Uterus (tissue), 2 donors: ENCODE data around the gene TAGLN2.

ENCODE experiments used
- POLR2A ChIP-seq, 2 donors: fragments of 450-650 bp; IDR thresholded peaks; one replicate each; pipeline ENCODE4 v1.6.1; 2016; ENCODE audit warnings: antibody characterized with exemption in 2 of 2, mild to moderate bottlenecking in 1 of 2, moderate library complexity in 1 of 2
- TF ChIP-seq, protein P1 (sequence below), 4 experiments: fragments of 200-600 bp in 2 of 4; fragments of 450-650 bp in 2 of 4; sonication (generic) in 2 of 4; IDR thresholded peaks; one replicate each; pipeline ENCODE4 v1.5.1; 2016 to 2019; ENCODE audit warnings: antibody characterized with exemption in 4 of 4, mild to moderate bottlenecking in 2 of 4, moderate library complexity in 1 of 4

DNA sequence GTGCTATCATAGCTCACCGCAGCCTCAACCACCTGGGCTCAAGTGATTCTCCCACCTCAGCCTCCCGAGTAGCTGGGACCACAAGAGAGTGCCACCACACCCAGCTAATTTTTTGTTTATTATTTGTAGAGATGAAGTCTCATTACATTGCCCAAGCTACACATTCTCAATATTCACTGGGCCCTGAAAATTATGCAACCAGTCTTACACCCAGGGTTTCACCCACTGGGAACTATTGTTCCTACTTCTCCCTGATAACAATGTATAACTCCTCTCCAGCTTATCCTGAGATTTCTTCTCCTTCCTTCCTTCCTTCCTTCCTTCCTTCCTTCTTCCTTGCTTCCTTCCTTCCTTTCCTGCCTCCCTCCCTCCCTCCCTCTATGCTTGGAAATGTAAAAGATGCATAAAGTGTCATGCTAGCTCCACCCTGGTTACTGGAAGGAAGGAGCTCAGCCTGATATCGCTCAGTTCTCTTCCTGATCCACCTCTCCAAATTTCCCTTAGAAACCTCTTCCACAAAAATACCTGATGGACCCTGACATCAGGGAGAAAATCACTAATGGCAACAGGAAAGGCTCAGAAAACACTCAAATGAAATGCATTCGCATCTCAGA lies 51.7 kb downstream of the TAGLN2 start:
- TF ChIP-seq, protein P1, sequence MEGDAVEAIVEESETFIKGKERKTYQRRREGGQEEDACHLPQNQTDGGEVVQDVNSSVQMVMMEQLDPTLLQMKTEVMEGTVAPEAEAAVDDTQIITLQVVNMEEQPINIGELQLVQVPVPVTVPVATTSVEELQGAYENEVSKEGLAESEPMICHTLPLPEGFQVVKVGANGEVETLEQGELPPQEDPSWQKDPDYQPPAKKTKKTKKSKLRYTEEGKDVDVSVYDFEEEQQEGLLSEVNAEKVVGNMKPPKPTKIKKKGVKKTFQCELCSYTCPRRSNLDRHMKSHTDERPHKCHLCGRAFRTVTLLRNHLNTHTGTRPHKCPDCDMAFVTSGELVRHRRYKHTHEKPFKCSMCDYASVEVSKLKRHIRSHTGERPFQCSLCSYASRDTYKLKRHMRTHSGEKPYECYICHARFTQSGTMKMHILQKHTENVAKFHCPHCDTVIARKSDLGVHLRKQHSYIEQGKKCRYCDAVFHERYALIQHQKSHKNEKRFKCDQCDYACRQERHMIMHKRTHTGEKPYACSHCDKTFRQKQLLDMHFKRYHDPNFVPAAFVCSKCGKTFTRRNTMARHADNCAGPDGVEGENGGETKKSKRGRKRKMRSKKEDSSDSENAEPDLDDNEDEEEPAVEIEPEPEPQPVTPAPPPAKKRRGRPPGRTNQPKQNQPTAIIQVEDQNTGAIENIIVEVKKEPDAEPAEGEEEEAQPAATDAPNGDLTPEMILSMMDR (IDR thresholded peaks at IDR 0.05) = no peak
- TF ChIP-seq POLR2A (IDR thresholded peaks at IDR 0.05) = no peak
